Nephron progenitor cell (in vitro differentiated cells): Measurements from ENCODE around the gene CLEC2L.
A peak's percentile ranks its signal among the peaks of the same experiment; 100 is the strongest.

Experiments
- DNase-seq: peaks from one replicate; pipeline ENCODE4 v3.0.0; 2021
- H3K27ac Mint-ChIP-seq: 2 replicates; pipeline ENCODE4 v1.8.0; 2021; ENCODE audit warnings: mild to moderate bottlenecking, moderate library complexity, mixed read lengths
- H3K27me3 Mint-ChIP-seq: 2 replicates; pipeline ENCODE4 v1.8.0; 2021; ENCODE audit warnings: mild to moderate bottlenecking, low read depth, mixed read lengths; ENCODE audit not compliant: poor library complexity
- H3K36me3 Mint-ChIP-seq: 2 replicates; pipeline ENCODE4 v1.8.0; 2021; ENCODE audit warnings: low read depth, mixed read lengths
- H3K4me1 Mint-ChIP-seq: 2 replicates; pipeline ENCODE4 v1.8.0; 2021; ENCODE audit warnings: mixed read lengths
- H3K4me3 Mint-ChIP-seq: 2 replicates; pipeline ENCODE4 v1.8.0; 2021; ENCODE audit warnings: mild to moderate bottlenecking, moderate library complexity, mixed read lengths
- H3K9me3 Mint-ChIP-seq: 2 replicates; pipeline ENCODE4 v1.8.0; 2021; ENCODE audit warnings: mild to moderate bottlenecking, moderate library complexity, mixed read lengths
- TF ChIP-seq, protein P1 (sequence below): fragments of 200-600 bp; sonication (generic); IDR thresholded peaks from 2 replicates; pipeline ENCODE4 v1.5.0; 2021; ENCODE audit warnings: antibody characterized with exemption

The CLEC2L gene

GRCh38 chr7:139494835-139495579, 28.5 kb upstream of the CLEC2L start:
- DNase-seq: no peak
- peaks cover 52% of the 10 kb centered on the region for H3K27me3 Mint-ChIP-seq
- no peak overlapping the region for H3K27ac Mint-ChIP-seq
- no peak overlapping the region for H3K4me3 Mint-ChIP-seq
- peaks cover 21% of the 10 kb centered on the region for H3K9me3 Mint-ChIP-seq
- peaks cover 5% of the 10 kb centered on the region for H3K36me3 Mint-ChIP-seq
- H3K4me1 Mint-ChIP-seq: peaks cover 5% of the 10 kb centered on the region
- TF ChIP-seq, protein P1, sequence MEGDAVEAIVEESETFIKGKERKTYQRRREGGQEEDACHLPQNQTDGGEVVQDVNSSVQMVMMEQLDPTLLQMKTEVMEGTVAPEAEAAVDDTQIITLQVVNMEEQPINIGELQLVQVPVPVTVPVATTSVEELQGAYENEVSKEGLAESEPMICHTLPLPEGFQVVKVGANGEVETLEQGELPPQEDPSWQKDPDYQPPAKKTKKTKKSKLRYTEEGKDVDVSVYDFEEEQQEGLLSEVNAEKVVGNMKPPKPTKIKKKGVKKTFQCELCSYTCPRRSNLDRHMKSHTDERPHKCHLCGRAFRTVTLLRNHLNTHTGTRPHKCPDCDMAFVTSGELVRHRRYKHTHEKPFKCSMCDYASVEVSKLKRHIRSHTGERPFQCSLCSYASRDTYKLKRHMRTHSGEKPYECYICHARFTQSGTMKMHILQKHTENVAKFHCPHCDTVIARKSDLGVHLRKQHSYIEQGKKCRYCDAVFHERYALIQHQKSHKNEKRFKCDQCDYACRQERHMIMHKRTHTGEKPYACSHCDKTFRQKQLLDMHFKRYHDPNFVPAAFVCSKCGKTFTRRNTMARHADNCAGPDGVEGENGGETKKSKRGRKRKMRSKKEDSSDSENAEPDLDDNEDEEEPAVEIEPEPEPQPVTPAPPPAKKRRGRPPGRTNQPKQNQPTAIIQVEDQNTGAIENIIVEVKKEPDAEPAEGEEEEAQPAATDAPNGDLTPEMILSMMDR: no peak

GRCh38 chr7:139495580-139496125, 27.8 kb upstream of the CLEC2L start:
- no peak overlapping the region for H3K27ac Mint-ChIP-seq
- H3K4me3 Mint-ChIP-seq: no peak overlapping the region
- DNase-seq: no peak
- peaks cover 5% of the 10 kb centered on the region for H3K4me1 Mint-ChIP-seq
- H3K36me3 Mint-ChIP-seq: peaks cover 5% of the 10 kb centered on the region
- peaks cover 54% of the 10 kb centered on the region for H3K27me3 Mint-ChIP-seq
- TF ChIP-seq, protein P1: no peak
- H3K9me3 Mint-ChIP-seq: peaks cover 21% of the 10 kb centered on the region

GRCh38 chr7:139496528-139496927, 27.0 kb upstream of the CLEC2L start:
- no peak for DNase-seq
- peaks cover 5% of the 10 kb centered on the region for H3K36me3 Mint-ChIP-seq
- peaks cover 5% of the 10 kb centered on the region for H3K4me1 Mint-ChIP-seq
- TF ChIP-seq, protein P1: no peak
- H3K4me3 Mint-ChIP-seq: no peak overlapping the region
- no peak overlapping the region for H3K27ac Mint-ChIP-seq
- peaks cover 14% of the 10 kb centered on the region for H3K9me3 Mint-ChIP-seq
- peaks cover 49% of the 10 kb centered on the region for H3K27me3 Mint-ChIP-seq

DNA sequence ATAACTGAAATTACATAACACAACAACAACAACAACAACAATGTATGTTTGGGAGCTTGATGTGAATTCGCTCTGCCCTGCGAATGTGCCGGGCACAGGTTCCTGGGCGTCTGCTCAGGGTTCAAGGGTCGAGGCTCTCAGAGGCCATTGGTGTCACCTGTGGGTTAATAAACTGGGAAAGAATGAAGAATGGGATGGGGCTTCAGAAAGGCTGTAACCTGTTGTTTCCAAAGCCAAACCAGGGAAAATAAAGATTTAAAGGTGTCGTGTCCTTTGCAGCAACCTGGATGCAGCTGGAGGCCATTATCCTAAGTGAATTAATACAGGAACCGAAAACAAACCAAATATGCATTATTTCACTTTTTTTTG, 22.7 kb upstream of the CLEC2L start:
- TF ChIP-seq, protein P1: no peak
- Mint-ChIP-seq H3K27ac (no peak overlapping the region), H3K36me3 (no peaks in the 10 kb centered on the region), H3K4me3 (peak overlapping the region; percentile 83), H3K27me3 (peaks cover 43% of the 10 kb centered on the region), H3K4me1 (peaks cover 5% of the 10 kb centered on the region), H3K9me3 (no peaks in the 10 kb centered on the region)
- no peak for DNase-seq

GRCh38 chr7:139502226-139502625, 21.3 kb upstream of the CLEC2L start:
- Mint-ChIP-seq H3K36me3 (no peaks in the 10 kb centered on the region), H3K27me3 (peaks cover 31% of the 10 kb centered on the region), H3K4me1 (peaks cover 5% of the 10 kb centered on the region), H3K9me3 (no peaks in the 10 kb centered on the region), H3K27ac (no peak overlapping the region), H3K4me3 (no peak overlapping the region)
- no peak for DNase-seq
- TF ChIP-seq, protein P1: no peak

DNA sequence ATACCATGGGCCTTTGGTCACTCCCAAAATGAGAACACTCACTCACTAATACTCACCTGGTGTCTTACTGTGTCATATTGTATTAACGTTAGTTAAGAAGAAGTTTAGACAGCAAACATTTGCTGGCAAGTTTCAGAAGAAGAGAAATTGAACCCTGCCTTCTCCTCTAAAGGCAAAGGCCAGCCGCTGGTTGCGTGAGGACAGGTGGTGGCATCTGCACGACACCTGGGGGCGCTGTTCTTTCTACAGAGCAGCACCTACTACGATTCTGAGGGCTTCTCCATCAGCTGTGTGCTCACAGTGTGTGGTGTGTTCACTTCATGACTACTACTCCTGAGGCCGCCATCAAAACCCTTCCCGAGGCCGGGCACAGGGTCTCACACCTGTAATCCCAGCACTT, 17.9 kb upstream of the CLEC2L start:
- no peaks in the 10 kb centered on the region for H3K9me3 Mint-ChIP-seq
- H3K4me1 Mint-ChIP-seq: no peaks in the 10 kb centered on the region
- TF ChIP-seq, protein P1: peak; percentile 15
- peak; percentile 22 for DNase-seq
- H3K27me3 Mint-ChIP-seq: peaks cover 4% of the 10 kb centered on the region
- H3K4me3 Mint-ChIP-seq: no peak overlapping the region
- H3K27ac Mint-ChIP-seq: no peak overlapping the region
- no peaks in the 10 kb centered on the region for H3K36me3 Mint-ChIP-seq
